ENCODE measurements around the gene COL25A1. TPM values are rescaled to one million over a fixed set of nuclear protein-coding genes. Genes with fewer than 3 reads are reported as not detected.

COL25A1 gene
- total RNA-seq, 2 donors from 2014 or later: 0.26 to 0.99 TPM

- intact Hi-C loops (cut with DNase I): no loop called here
- WGBS, 2 donors: 83 to 97% methylated on average over 1 of the region's 1 CpG
- Histone ChIP-seq H3K4me1 (no peaks in the 10 kb centered on the region), H3K36me3 (replicated peaks in 1 of 2; ENCODE audit: insufficient read depth in 1 of 2, low read depth in 2 of 2) (no peaks in the 10 kb centered on the region), H3K27ac (no peak overlapping the region), H3K9me3 (no peaks in the 10 kb centered on the region), H3K27me3 (no peaks in the 10 kb centered on the region), H3K4me3 (no peak overlapping the region)
- TF ChIP-seq CTCF (IDR thresholded peaks at IDR 0.05): no peak
- TF ChIP-seq POLR2A (IDR thresholded peaks at IDR 0.05): no peak
- ATAC-seq: no peak
- no peak for DNase-seq
Observed at GRCh38 chr4:108850219-108850649, 452.2 kb downstream of the COL25A1 start.

- intact Hi-C loops (cut with DNase I): no loop called here
- Histone ChIP-seq H3K9me3 (no peaks in the 10 kb centered on the region), H3K4me3 (no peak overlapping the region), H3K4me1 (no peaks in the 10 kb centered on the region), H3K27me3 (no peaks in the 10 kb centered on the region), H3K27ac (no peak overlapping the region), H3K36me3 (replicated peaks in 1 of 2; ENCODE audit: insufficient read depth in 1 of 2, low read depth in 2 of 2) (no peaks in the 10 kb centered on the region)
- TF ChIP-seq CTCF (IDR thresholded peaks at IDR 0.05) (no peak), POLR2A (IDR thresholded peaks at IDR 0.05) (no peak)
- no peak for DNase-seq
- 59 to 87% methylated on average over 3 of the region's 3 CpGs for WGBS, 2 donors
- ATAC-seq: no peak
Observed at GRCh38 chr4:108849611-108850168, 452.8 kb downstream of the COL25A1 start.

GRCh38 chr4:108846568-108846967 is 455.9 kb downstream of the COL25A1 start:
- Histone ChIP-seq H3K4me3 (no peak overlapping the region), H3K4me1 (no peaks in the 10 kb centered on the region), H3K27me3 (no peaks in the 10 kb centered on the region), H3K9me3 (no peaks in the 10 kb centered on the region), H3K27ac (no peak overlapping the region), H3K36me3 (replicated peaks in 1 of 2; ENCODE audit: insufficient read depth in 1 of 2, low read depth in 2 of 2) (no peaks in the 10 kb centered on the region)
- no peak for TF ChIP-seq POLR2A (IDR thresholded peaks at IDR 0.05)
- TF ChIP-seq CTCF (IDR thresholded peaks at IDR 0.05): no peak
- WGBS, 2 donors: 96% methylated on average over 2 of the region's 2 CpGs
- intact Hi-C loops (cut with DNase I): no loop called here
- no peak for DNase-seq
- ATAC-seq: no peak

GRCh38 chr4:108840426-108840975 is 462.0 kb downstream of the COL25A1 start:
- no peak for DNase-seq
- no peak overlapping the region for H3K4me3 ChIP-seq
- H3K4me1 ChIP-seq: no peaks in the 10 kb centered on the region
- no peak for ATAC-seq
- no peaks in the 10 kb centered on the region for H3K27me3 ChIP-seq
- no peak overlapping the region for H3K27ac ChIP-seq
- intact Hi-C loops (cut with DNase I): no loop called here
- no peaks in the 10 kb centered on the region for H3K36me3 ChIP-seq (replicated peaks in 1 of 2; ENCODE audit: insufficient read depth in 1 of 2, low read depth in 2 of 2)
- TF ChIP-seq POLR2A (IDR thresholded peaks at IDR 0.05) (no peak), CTCF (IDR thresholded peaks at IDR 0.05) (no peak)
- no peaks in the 10 kb centered on the region for H3K9me3 ChIP-seq

- Histone ChIP-seq H3K4me3 (no peak overlapping the region), H3K27me3 (no peaks in the 10 kb centered on the region), H3K27ac (no peak overlapping the region), H3K36me3 (replicated peaks in 1 of 2; ENCODE audit: insufficient read depth in 1 of 2, low read depth in 2 of 2) (no peaks in the 10 kb centered on the region), H3K9me3 (no peaks in the 10 kb centered on the region), H3K4me1 (no peaks in the 10 kb centered on the region)
- DNase-seq (no peak), ATAC-seq (no peak)
- no peak for TF ChIP-seq CTCF (IDR thresholded peaks at IDR 0.05)
- intact Hi-C loops (cut with DNase I): no loop called here
- 80% methylated on average over 3 of the region's 3 CpGs for WGBS, 2 donors
Observed at GRCh38 chr4:108839333-108839732, 463.1 kb downstream of the COL25A1 start.
